H1 (cell line): ENCODE results near the gene OR10P1. TPM values are rescaled to one million over a fixed set of nuclear protein-coding genes. Genes with fewer than 3 reads are reported as not detected.

Experiments
- CTCF ChIA-PET: fragments of 300-600 bp; sonication (Branson Sonifier 250); formaldehyde crosslinking; loops from one replicate; lab custom pipeline; 2021; ENCODE audit not compliant: partially characterized antibody; lab: Charles Lee
- POLR2A ChIA-PET: fragments of 300-600 bp; sonication (Branson Sonifier 250); formaldehyde crosslinking; loops from one replicate; lab custom pipeline; 2021; ENCODE audit warnings: inconsistent platforms; ENCODE audit not compliant: partially characterized antibody; lab: Charles Lee
- DNase-seq, 2 experiments: peaks; one replicate each; pipeline versions ENCODE4 v3.0.0 to v3.0.0-alpha.2; 2010 to 2022; ENCODE audit warnings: low spot score in 2 of 2, low read depth in 1 of 2, mixed read lengths in 1 of 2
- FAIRE-seq: peaks from 2 replicates; lab custom pipeline; 2011; peaks lifted over from hg19 to GRCh38; lab: Jason Lieb, UNC
- H2AFZ ChIP-seq: 2 replicates; pipeline ENCODE4 v1.8.1; 2012; ENCODE audit warnings: low read length, inconsistent platforms
- H2AK5ac ChIP-seq: 2 replicates; pipeline ENCODE4 v1.6.1; 2013; ENCODE audit warnings: low read depth, low read length
- H2BK120ac ChIP-seq: replicated peaks from 2 replicates; pipeline ENCODE3; 2013; ENCODE audit warnings: low read depth, low read length, inconsistent platforms
- H2BK12ac ChIP-seq: 2 replicates; pipeline ENCODE4 v1.6.1; 2013; ENCODE audit warnings: low read depth, low read length
- H2BK15ac ChIP-seq: 2 replicates; pipeline ENCODE4 v1.6.1; 2013; ENCODE audit warnings: low read length
- H2BK20ac ChIP-seq: 2 replicates; pipeline ENCODE4 v1.6.1; 2013; ENCODE audit warnings: low read length
- H2BK5ac ChIP-seq: 2 replicates; pipeline ENCODE4 v1.6.1; 2013; ENCODE audit warnings: low read depth, low read length
- H3K14ac ChIP-seq: 2 replicates; pipeline ENCODE4 v1.6.1; 2013; ENCODE audit warnings: inconsistent platforms; ENCODE audit not compliant: insufficient read length
- H3K18ac ChIP-seq: 2 replicates; pipeline ENCODE4 v1.6.1; 2013; ENCODE audit warnings: low read length; ENCODE audit errors: extremely low read depth
- H3K23ac ChIP-seq: 2 replicates; pipeline ENCODE4 v1.6.1; 2013; ENCODE audit warnings: inconsistent platforms; ENCODE audit not compliant: insufficient read length
- H3K23me2 ChIP-seq: 2 replicates; pipeline ENCODE4 v1.6.1; 2013; ENCODE audit warnings: low read depth, low read length
- H3K27ac ChIP-seq: 2 replicates; pipeline ENCODE4 v1.6.1; 2011; ENCODE audit warnings: low read depth, low read length, inconsistent platforms
- H3K27me3 ChIP-seq, 4 experiments: replicated peaks in 1 of 4; 1 replicate in 1 of 4; 2 replicates in 3 of 4; pipeline versions ENCODE4 v1.6.1 to v1.8.1; 2011 to 2013; ENCODE audit warnings: low read length in 3 of 4, mild to moderate bottlenecking in 3 of 4, inconsistent platforms in 2 of 4, mixed read lengths in 2 of 4, moderate library complexity in 1 of 4; ENCODE audit not compliant: control insufficient read depth in 3 of 4, insufficient read depth in 3 of 4; ENCODE audit errors: extremely low read depth in 1 of 4
- H3K36me3 ChIP-seq, 4 experiments: 2 replicates each; pipeline versions ENCODE4 v1.6.1 to v1.8.1; 2011 to 2013; ENCODE audit warnings: mild to moderate bottlenecking in 4 of 4, low read length in 3 of 4, moderate library complexity in 2 of 4, control low read depth in 1 of 4, inconsistent platforms in 1 of 4; ENCODE audit not compliant: insufficient read depth in 4 of 4, control insufficient read depth in 2 of 4
- H3K4ac ChIP-seq: replicated peaks from 2 replicates; pipeline ENCODE3; 2013; ENCODE audit warnings: low read length, low read depth, mixed read lengths, inconsistent platforms; ENCODE audit not compliant: insufficient read length
- H3K4me1 ChIP-seq, 4 experiments: replicated peaks in 1 of 4; 1 replicate in 1 of 4; 2 replicates in 3 of 4; pipeline versions ENCODE4 v1.6.1 to v1.8.1; 2011 to 2013; ENCODE audit warnings: low read length in 3 of 4, inconsistent platforms in 2 of 4, mixed read lengths in 1 of 4; ENCODE audit not compliant: insufficient read depth in 4 of 4, control insufficient read depth in 3 of 4
- H3K4me2 ChIP-seq, 2 experiments: 2 replicates each; pipeline versions ENCODE4 v1.6.1 to v1.8.1; 2011 to 2013; ENCODE audit warnings: low read depth in 2 of 2, low read length in 2 of 2, control low read depth in 1 of 2, inconsistent platforms in 1 of 2, mild to moderate bottlenecking in 1 of 2; ENCODE audit not compliant: insufficient read depth in 1 of 2
- H3K4me3 ChIP-seq, 4 experiments: fragments of 200-600, 300-600 bp in 1 of 4; sonication (generic), shearing (Covaris generic), sonication (Bioruptor Twin) in 1 of 4; 2 replicates each; pipeline versions ENCODE4 v1.5.1 to v1.8.1; 2011 to 2016; ENCODE audit warnings: low read length in 4 of 4, low read depth in 3 of 4, control low read depth in 2 of 4, inconsistent platforms in 2 of 4, mild to moderate bottlenecking in 2 of 4, mixed read lengths in 1 of 4, moderate library complexity in 1 of 4; ENCODE audit not compliant: insufficient read depth in 2 of 4; ENCODE audit errors: extremely low read depth in 1 of 4
- H3K56ac ChIP-seq: replicated peaks from 2 replicates; pipeline ENCODE3; 2013; ENCODE audit warnings: low read depth, mild to moderate bottlenecking, mixed read lengths, low read length, inconsistent platforms; ENCODE audit not compliant: insufficient read length
- H3K79me1 ChIP-seq: 2 replicates; pipeline ENCODE4 v1.6.1; 2013; ENCODE audit warnings: low read depth, low read length, control low read depth
- H3K79me2 ChIP-seq, 2 experiments: 2 replicates each; pipeline versions ENCODE4 v1.6.1 to v1.8.1; 2012 to 2013; ENCODE audit warnings: low read length in 2 of 2, mild to moderate bottlenecking in 2 of 2, inconsistent platforms in 1 of 2; ENCODE audit not compliant: insufficient read depth in 2 of 2, control insufficient read depth in 1 of 2
- H3K9ac ChIP-seq, 4 experiments: replicated peaks in 1 of 4; 1 replicate in 1 of 4; 2 replicates in 3 of 4; pipeline versions ENCODE4 v1.6.1 to v1.8.1; 2011 to 2013; ENCODE audit warnings: low read depth in 3 of 4, low read length in 3 of 4, control low read depth in 2 of 4, mild to moderate bottlenecking in 2 of 4, moderate library complexity in 2 of 4, inconsistent platforms in 1 of 4; ENCODE audit errors: extremely low read depth in 1 of 4
- H3K9me3 ChIP-seq, 2 experiments: 2 replicates each; pipeline versions ENCODE4 v1.6.1 to v1.8.1; 2012 to 2013; ENCODE audit warnings: mild to moderate bottlenecking in 2 of 2, moderate library complexity in 2 of 2, control low read depth in 1 of 2, inconsistent platforms in 1 of 2, low read depth in 1 of 2, low read length in 1 of 2, mixed read lengths in 1 of 2; ENCODE audit not compliant: insufficient read depth in 2 of 2
- H4K20me1 ChIP-seq, 2 experiments: replicated peaks in 1 of 2; 2 replicates each; pipeline versions ENCODE3 to v1.8.1; 2011 to 2013; ENCODE audit warnings: inconsistent platforms in 2 of 2, low read length in 2 of 2, mild to moderate bottlenecking in 1 of 2; ENCODE audit not compliant: insufficient read depth in 2 of 2, control insufficient read depth in 1 of 2
- H4K5ac ChIP-seq: 2 replicates; pipeline ENCODE4 v1.6.1; 2013; ENCODE audit warnings: low read length, low read depth, mixed read lengths, inconsistent platforms; ENCODE audit not compliant: insufficient read length
- H4K8ac ChIP-seq: 2 replicates; pipeline ENCODE4 v1.8.0; 2013; ENCODE audit warnings: mild to moderate bottlenecking, moderate library complexity, low read length, inconsistent platforms; ENCODE audit not compliant: insufficient read depth; ENCODE audit errors: extremely low read depth
- H4K91ac ChIP-seq: replicated peaks from 2 replicates; pipeline ENCODE3; 2013; ENCODE audit warnings: low read length, mixed read lengths, inconsistent platforms; ENCODE audit not compliant: insufficient read length
- FOSL1 ChIP-seq: IDR thresholded peaks from 2 replicates; pipeline ENCODE4 v1.6.1; 2011; ENCODE audit warnings: mild to moderate bottlenecking, low read depth, low read length, moderate library complexity; ENCODE audit not compliant: insufficient read depth
- SAP30 ChIP-seq: fragments of 300-600 bp; sonication (generic); IDR thresholded peaks from 2 replicates; pipeline ENCODE4 v1.7.1; 2012; ENCODE audit warnings: low read length, moderate library complexity, mild to moderate bottlenecking, inconsistent platforms; ENCODE audit not compliant: insufficient read depth, insufficient replicate concordance
- WGBS, 2 experiments: shearing (Covaris generic) in 1 of 2; methylation state at CpG; one replicate each; pipeline versions ENCODE4 v1.1.6 to v1.1.7; 2013 to 2015; ENCODE audit warnings: low lambda C conversion rate in 2 of 2, mixed read lengths in 2 of 2, inconsistent platforms in 1 of 2, low coverage in 1 of 2, missing lambda C conversion rate in 1 of 2; ENCODE audit not compliant: insufficient replicate concordance in 2 of 2, insufficient coverage in 1 of 2, insufficient read length in 1 of 2; ENCODE audit errors: extremely low coverage in 1 of 2, missing lambda C conversion rate in 1 of 2; 5-methylcytosine and 5-hydroxymethylcytosine counted together
- polyA plus RNA-seq, 7 experiments: library from polyadenylated mRNA; depleted of rRNA in 3 of 7; stranded (reverse) in 5 of 7; unstranded in 2 of 7; fragments of >200 nt in 5 of 7; fragments of 200-250 nt in 2 of 7; gene quantifications; 1 replicate in 5 of 7; 2 replicates in 1 of 7; 4 replicates in 1 of 7; pipeline versions ENCODE4 v1.2.1 to v1.2.3, GENCODE V29; 2011 to 2013; ENCODE audit warnings: missing spikeins in 2 of 7, mixed read lengths in 2 of 7
- total RNA-seq: library from RNA; stranded (reverse); fragmentation: NEBNext Ultra II Directional; extraction: Animal tissue kit (Norgen Biotek cat#: 25700); gene quantifications from 2 replicates; pipeline ENCODE4 v1.2.1, GENCODE V29; 2021

The OR10P1 gene
- total and polyA plus RNA-seq, 2 of the 8 experiments (the other 6 are each of a cell fraction or from before 2014, with no cell fraction given) = not detected

DNA sequence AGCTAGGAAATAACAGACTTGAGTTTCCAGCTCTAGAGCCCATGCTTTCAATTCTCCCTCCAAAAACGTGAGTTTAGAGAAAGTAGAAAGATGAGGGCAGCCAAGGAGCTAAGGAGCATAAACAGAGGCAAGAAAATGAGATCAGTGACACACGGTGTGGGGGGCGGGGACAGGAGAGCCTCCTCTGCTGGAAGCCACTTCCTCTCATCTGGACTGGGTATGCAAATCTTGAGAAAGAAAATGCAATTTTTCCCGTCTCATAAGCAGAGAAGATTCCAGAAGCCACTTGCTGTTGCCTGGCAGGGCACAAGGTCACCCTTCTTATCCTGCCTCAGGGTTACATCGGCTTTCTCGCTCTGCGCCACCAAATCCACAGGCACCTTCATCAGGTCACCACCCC is 6.0 kb downstream of the OR10P1 start:
- 88% methylated on average over 7 of the region's 7 CpGs; no CpG with 5 or more reads in 1 of the 2 experiments for WGBS, 2 experiments
- Histone ChIP-seq H3K36me3 (no peaks in the 10 kb centered on the region), H2BK15ac (no peak overlapping the region), H3K9ac (no peak overlapping the region), H3K4ac (no peak overlapping the region), H3K4me3 (no peak overlapping the region), H3K23me2 (0 out of 2 replicates have a peak, but pooled peaks cover 4% of the 10 kb centered on the region), H3K4me1 (peaks cover 0 to 4% (median 3%) of the 10 kb centered on the region in 4 experiments; a peak in 4 of 7 replicates), H2AK5ac (no peak overlapping the region), H3K27ac (no peak overlapping the region), H3K56ac (no peak overlapping the region), H2BK120ac (no peak overlapping the region), H2AFZ (no peak overlapping the region), H4K5ac (no peak overlapping the region), H3K79me1 (no peaks in the 10 kb centered on the region), H3K23ac (no peak overlapping the region), H3K18ac (no peak overlapping the region), H3K14ac (no peak overlapping the region), H2BK12ac (no peak overlapping the region), H4K8ac (no peak overlapping the region), H4K91ac (no peak overlapping the region), H2BK20ac (no peak overlapping the region), H3K27me3 (no peaks in the 10 kb centered on the region), H3K4me2 (no peak overlapping the region), H2BK5ac (no peak overlapping the region), H3K79me2 (no peaks in the 10 kb centered on the region), H3K9me3 (no peaks in the 10 kb centered on the region; a peak in 1 of 4 replicates), H4K20me1 (no peaks in the 10 kb centered on the region)
- FAIRE-seq = no peak
- CTCF ChIA-PET = interaction anchor here (0.7 to 1.8 kb wide), 3 partner anchors 14 to 95 kb away, joined by 3 to 14 read pairs (median 6); no protein-coding TSS in a partner anchor
- DNase-seq = no peak
- POLR2A ChIA-PET = no interaction called here
- TF ChIP-seq FOSL1 = no peak
- no peak for TF ChIP-seq SAP30
